Dendritic cell treated with granulocyte-macrophage colony-stimulating factor and Interleukin-4, amounts not matched to agents 40 ng/mL and 50 ng/mL, for 4 days (primary cell): ENCODE results near the gene ATF1.

Experiments
- H3K27ac Mint-ChIP-seq: one replicate; pipeline ENCODE4 v1.8.0; 2022; ENCODE audit warnings: mild to moderate bottlenecking, mixed read lengths
- H3K27me3 Mint-ChIP-seq: one replicate; pipeline ENCODE4 v1.8.0; 2022; ENCODE audit warnings: mild to moderate bottlenecking, mixed read lengths
- H3K36me3 Mint-ChIP-seq: one replicate; pipeline ENCODE4 v1.8.0; 2022; ENCODE audit warnings: low read depth, mixed read lengths
- H3K4me1 Mint-ChIP-seq: one replicate; pipeline ENCODE4 v1.8.0; 2022; ENCODE audit warnings: low read depth, mixed read lengths
- H3K4me3 Mint-ChIP-seq: one replicate; pipeline ENCODE4 v1.8.0; 2022; ENCODE audit warnings: mild to moderate bottlenecking, moderate library complexity, mixed read lengths
- H3K9me3 Mint-ChIP-seq: one replicate; pipeline ENCODE4 v1.8.0; 2022; ENCODE audit warnings: mixed read lengths
- intact Hi-C: fragments of 100-400 bp; cut with micrococcal nuclease; formaldehyde crosslinking; loops from one replicate; pipeline ENCODE4 v1.15.0; 2022

The ATF1 gene

DNA sequence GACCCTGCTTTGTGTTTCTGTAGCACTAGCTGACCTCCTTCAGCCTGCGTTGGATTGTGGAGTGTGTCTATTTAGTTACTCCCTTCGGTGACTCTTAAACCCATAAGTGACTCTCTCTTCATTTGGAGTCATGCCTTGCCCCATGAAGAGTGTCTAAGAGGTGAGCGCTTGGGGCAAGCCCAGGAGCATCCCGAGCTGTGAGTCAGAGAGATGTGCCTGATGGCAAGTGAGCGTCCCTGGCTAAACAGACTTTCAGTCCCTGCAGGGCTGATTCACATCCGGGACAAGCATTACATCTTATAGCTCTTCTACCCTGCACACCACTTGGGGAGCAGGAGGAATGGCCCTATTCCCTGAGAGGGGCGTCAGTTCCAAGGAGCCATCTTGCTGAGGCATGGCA is 24.3 kb upstream of the ATF1 start:
- Mint-ChIP-seq H3K27me3 (no peaks in the 10 kb centered on the region), H3K27ac (no peak overlapping the region), H3K9me3 (no peaks in the 10 kb centered on the region), H3K4me3 (no peak overlapping the region), H3K36me3 (peaks cover 100% of the 10 kb centered on the region), H3K4me1 (peaks cover 9% of the 10 kb centered on the region)
- intact Hi-C loops: loop anchor here (10.0 kb wide), 1 partner anchor 295 kb away; no protein-coding TSS in a partner anchor

DNA sequence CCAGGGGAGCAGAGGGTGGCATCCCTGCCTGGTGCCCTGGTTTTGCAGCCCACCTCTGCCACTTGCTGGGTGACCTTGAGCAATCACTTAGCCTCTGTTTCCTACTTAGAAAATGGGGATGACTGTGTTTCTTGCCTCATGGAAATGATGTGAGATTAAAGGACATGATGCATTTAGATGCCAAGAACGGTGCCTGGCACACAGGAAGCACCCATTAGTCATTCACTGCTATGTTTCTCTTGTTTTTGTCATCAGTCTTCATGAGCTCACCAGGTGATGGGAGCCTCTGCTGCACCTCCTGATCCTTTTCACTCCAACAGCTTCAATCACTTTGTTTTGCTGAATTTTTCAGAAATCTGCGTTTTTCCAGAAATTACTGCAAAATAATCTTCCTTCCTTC is 23.6 kb upstream of the ATF1 start:
- H3K9me3 Mint-ChIP-seq: no peaks in the 10 kb centered on the region
- no peak overlapping the region for H3K4me3 Mint-ChIP-seq
- no peak overlapping the region for H3K27ac Mint-ChIP-seq
- H3K4me1 Mint-ChIP-seq: peaks cover 10% of the 10 kb centered on the region
- peaks cover 97% of the 10 kb centered on the region for H3K36me3 Mint-ChIP-seq
- H3K27me3 Mint-ChIP-seq: no peaks in the 10 kb centered on the region
- intact Hi-C loops: no loop called here

DNA sequence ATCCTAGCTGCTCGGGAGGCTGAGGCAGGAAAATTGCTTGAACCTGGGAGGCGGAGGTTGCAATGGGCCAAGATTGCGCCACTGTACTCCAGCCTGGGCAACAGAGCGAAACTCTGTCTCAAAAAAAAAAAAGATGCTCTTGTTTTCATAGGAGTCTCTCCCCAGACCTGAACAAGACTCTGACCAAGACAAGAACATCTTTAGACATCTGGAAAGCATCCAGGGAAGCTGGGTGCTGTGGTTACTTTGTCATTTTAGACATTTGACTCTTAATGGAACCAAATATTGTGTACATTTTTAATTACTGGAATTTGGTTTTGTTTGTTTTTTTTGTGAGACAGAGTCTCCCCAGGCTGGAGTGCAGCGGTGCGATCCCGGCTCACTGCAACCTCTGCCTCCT is 21.1 kb upstream of the ATF1 start:
- Mint-ChIP-seq H3K27ac (no peak overlapping the region), H3K4me3 (no peak overlapping the region), H3K4me1 (peaks cover 10% of the 10 kb centered on the region), H3K9me3 (no peaks in the 10 kb centered on the region), H3K36me3 (peaks cover 97% of the 10 kb centered on the region), H3K27me3 (no peaks in the 10 kb centered on the region)
- intact Hi-C loops: no loop called here

DNA sequence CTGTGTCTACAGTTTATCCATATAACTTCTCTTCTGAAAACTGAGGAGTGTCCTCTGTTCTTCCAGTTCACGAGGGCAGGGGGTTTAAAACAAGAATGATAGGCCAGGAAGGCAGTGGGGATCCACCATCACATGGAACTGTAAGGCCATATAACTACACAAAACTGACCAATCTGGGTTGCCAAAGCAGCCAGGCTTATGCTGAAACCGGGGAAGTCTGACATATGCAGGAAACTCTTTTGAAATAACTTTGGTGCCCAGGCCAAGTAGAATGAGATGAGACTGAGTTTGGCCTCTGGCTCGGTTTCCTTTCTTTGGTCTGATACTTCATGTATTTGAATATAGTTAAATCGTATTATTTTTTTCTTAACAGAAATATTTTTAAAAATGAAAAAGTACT is 18.0 kb upstream of the ATF1 start:
- intact Hi-C loops: no loop called here
- Mint-ChIP-seq H3K27ac (no peak overlapping the region), H3K27me3 (no peaks in the 10 kb centered on the region), H3K36me3 (peaks cover 97% of the 10 kb centered on the region), H3K9me3 (no peaks in the 10 kb centered on the region), H3K4me3 (no peak overlapping the region), H3K4me1 (peaks cover 10% of the 10 kb centered on the region)

DNA sequence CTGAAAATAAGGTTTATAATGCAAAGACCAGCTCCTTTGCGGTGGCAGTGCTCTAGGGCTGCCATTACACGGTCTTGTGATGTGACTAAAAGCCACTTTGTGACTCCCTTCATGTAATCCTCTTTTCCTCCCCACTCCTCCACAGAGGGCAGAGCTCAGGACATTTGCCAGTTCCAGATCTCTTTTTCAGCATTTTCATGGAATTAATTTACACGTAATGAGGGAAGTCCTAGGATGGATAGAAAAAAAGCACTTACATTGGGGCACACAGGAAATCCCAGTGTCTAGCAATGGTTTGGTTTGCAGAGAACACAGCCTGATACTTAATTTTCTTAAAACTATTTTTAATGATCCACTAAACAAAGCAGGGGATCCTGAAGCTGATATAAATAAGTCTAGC is 17.5 kb upstream of the ATF1 start:
- intact Hi-C loops: no loop called here
- Mint-ChIP-seq H3K4me3 (no peak overlapping the region), H3K36me3 (peaks cover 97% of the 10 kb centered on the region), H3K4me1 (peaks cover 10% of the 10 kb centered on the region), H3K9me3 (no peaks in the 10 kb centered on the region), H3K27ac (no peak overlapping the region), H3K27me3 (no peaks in the 10 kb centered on the region)

DNA sequence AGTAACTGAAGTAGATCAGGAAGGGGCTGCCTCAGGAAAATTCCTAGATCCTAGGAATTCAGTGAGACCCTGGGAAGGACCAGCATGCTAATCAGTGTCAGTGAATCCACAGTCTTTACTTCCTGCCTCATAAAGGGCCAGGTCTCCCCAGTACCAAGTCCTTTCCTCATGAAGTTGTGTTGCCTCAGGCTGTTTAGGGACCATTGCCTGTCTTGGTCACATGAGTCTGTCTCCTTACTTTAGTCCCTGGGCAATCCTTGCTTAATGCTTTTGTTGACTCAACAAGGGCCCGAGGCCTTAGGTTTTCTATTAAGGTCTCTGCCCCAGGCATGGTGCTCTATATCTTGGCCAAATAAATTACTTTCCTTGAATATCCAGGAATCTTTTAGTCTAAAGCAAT is 16.1 kb upstream of the ATF1 start:
- intact Hi-C loops: no loop called here
- no peaks in the 10 kb centered on the region for H3K27me3 Mint-ChIP-seq
- H3K27ac Mint-ChIP-seq: no peak overlapping the region
- no peaks in the 10 kb centered on the region for H3K9me3 Mint-ChIP-seq
- no peak overlapping the region for H3K4me3 Mint-ChIP-seq
- H3K36me3 Mint-ChIP-seq: peaks cover 97% of the 10 kb centered on the region
- peaks cover 10% of the 10 kb centered on the region for H3K4me1 Mint-ChIP-seq

DNA sequence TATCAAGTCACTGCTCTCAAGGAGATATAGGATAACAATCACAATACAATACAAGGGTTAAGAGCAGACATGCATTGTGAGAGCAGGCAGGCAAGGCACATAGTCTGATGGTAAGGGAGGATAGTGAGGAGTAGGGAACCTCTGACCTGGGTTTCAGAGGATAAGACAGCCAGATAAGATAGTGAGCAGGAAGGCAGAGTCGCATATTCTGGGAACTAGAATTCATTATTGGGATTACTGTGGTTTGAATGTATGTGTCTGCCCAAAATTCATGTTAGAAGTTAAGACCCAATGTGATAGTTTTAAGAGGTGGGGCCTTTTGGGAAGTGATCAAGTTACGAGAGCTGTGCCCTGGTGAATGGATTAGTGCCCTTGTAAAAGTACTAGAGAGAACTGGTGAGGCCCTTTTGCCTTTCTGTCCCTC is 14.4 kb upstream of the ATF1 start:
- intact Hi-C loops: no loop called here
- no peak overlapping the region for H3K27ac Mint-ChIP-seq
- H3K36me3 Mint-ChIP-seq: peaks cover 84% of the 10 kb centered on the region
- peaks cover 2% of the 10 kb centered on the region for H3K4me1 Mint-ChIP-seq
- H3K9me3 Mint-ChIP-seq: no peaks in the 10 kb centered on the region
- H3K27me3 Mint-ChIP-seq: no peaks in the 10 kb centered on the region
- H3K4me3 Mint-ChIP-seq: no peak overlapping the region

DNA sequence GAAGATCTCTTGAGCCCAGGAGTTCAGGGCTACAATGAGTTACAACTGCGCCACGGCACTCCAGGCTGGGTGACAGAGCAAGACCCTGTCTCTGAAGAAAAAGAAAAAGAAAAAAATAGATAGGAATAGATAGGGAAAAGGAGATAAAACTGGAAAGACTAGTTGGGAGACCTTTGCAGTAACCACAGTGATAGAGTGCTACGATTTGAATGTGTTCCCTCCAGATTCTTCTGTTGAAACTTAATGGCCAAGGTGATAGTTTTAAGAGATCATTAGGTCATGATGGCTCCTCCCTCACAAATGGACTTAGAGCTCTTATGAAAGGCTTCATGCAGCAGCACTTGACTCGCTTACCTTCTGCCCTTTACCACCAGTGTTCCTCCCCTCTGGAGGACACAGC is 13.5 kb upstream of the ATF1 start:
- no peak overlapping the region for H3K4me3 Mint-ChIP-seq
- intact Hi-C loops: no loop called here
- H3K27me3 Mint-ChIP-seq: no peaks in the 10 kb centered on the region
- H3K4me1 Mint-ChIP-seq: no peaks in the 10 kb centered on the region
- peaks cover 78% of the 10 kb centered on the region for H3K36me3 Mint-ChIP-seq
- no peak overlapping the region for H3K27ac Mint-ChIP-seq
- H3K9me3 Mint-ChIP-seq: no peaks in the 10 kb centered on the region

DNA sequence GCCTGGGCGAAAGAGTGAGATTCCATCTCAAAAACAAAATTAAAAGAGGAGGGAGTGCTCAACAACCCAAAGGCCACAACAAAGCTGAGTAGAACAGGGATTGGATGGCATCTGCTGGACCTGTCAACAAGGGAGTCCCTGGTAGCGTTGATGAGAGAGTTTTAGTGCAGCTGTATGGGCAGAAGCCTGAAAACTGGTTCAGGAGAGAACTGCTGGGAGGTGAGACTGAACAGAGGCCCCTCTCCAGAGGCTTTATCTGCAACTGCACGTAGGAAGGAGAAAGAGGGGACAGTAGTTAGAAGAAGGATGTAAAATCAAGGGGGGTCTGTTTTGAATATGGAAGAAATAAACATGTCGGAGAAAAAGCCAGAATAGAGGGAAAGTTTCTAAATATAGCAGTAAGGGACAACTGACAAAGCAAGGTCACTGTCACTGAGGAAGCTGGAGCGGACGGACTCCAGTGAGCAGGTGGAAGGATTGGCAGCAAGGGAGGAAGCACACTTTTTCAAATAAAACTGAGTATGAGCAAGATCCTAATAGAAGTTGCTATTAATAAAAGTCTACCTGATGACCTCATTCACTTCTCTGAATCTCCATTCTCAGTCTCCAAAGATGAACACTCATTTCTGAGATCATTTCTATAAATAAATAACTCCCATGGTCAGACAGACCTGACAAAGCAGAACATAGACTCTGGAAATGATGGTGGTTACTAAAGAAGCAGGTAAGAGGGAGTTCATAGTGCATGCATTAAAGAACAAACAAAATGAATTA is 11.8 kb upstream of the ATF1 start:
- no peak overlapping the region for H3K4me3 Mint-ChIP-seq
- H3K27me3 Mint-ChIP-seq: no peaks in the 10 kb centered on the region
- H3K27ac Mint-ChIP-seq: no peak overlapping the region
- peaks cover 60% of the 10 kb centered on the region for H3K36me3 Mint-ChIP-seq
- H3K9me3 Mint-ChIP-seq: no peaks in the 10 kb centered on the region
- intact Hi-C loops: no loop called here
- no peaks in the 10 kb centered on the region for H3K4me1 Mint-ChIP-seq

DNA sequence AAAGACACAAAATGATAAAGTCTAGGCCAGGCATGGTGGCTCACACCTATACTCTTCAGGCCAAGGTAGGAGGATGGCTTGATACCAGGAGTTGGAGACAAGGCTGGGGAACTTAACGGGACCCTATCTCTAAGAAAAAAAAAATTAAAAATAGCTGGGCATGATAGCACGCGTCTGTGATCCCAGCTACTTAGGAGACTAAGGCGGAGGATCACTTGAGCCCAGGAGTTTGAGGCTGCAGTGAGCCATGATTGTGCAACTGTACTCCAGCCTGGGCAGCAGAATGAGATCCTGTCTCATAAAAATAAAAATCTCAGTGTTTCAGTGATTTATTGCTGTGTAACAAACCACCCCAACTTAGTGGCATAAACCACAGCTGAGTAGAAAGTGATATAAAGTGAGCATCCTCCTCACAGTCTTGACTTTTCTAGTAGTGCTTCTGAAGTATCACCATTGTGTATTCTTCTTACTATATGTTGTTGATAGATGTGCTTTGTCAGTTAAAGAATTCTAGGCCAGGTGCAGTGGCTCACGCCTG is 10.6 kb upstream of the ATF1 start:
- H3K27me3 Mint-ChIP-seq: no peaks in the 10 kb centered on the region
- no peak overlapping the region for H3K4me3 Mint-ChIP-seq
- H3K27ac Mint-ChIP-seq: no peak overlapping the region
- intact Hi-C loops: no loop called here
- H3K9me3 Mint-ChIP-seq: no peaks in the 10 kb centered on the region
- H3K4me1 Mint-ChIP-seq: no peaks in the 10 kb centered on the region
- H3K36me3 Mint-ChIP-seq: peaks cover 48% of the 10 kb centered on the region

DNA sequence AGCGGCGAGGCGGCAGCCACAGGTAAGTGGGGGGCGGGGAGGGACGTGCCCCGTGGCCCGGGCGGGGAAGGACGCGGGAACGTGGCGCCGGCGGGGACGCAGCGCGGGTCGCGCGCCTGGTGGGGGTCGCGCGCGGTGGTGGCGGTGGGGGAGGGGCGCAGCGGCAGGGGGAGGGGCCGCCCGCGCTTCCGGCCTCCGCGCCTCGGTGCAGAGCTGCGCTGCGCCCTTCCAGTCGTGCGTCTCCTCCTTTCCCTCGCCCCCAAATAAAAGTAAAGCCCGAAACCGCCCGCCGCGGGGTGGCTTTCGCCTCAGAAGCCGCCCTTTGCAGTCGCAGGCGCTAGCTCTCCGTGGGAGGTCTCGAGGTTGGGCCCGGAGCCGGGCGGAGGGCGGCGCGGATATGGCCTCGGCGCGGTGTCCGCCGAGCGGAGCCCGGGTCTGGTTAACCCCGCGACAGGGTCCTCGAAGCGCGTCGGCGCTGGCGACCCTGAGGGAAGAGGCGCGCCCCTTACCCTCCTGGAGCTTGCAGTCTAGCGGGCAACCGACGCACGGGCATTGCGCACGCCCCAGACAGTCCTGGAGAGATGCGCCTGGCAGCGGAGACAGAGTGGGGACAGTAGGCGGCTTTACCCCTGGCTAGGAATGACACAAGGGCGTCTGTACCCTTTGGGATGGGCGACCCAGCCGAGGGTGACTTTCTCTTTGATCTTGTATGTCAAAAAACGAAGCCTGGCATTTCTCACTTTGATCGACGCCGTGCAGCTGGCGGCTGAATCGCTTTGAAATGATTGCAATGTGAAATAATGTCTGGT is 589 bp downstream of the ATF1 start:
- intact Hi-C loops: loop anchor here (1.0 to 5.0 kb wide), 4 partner anchors 43 to 263 kb away; partner anchors contain the start of gene SLC11A2
- H3K27me3 Mint-ChIP-seq: no peaks in the 10 kb centered on the region
- peaks cover 16% of the 10 kb centered on the region for H3K36me3 Mint-ChIP-seq
- H3K9me3 Mint-ChIP-seq: no peaks in the 10 kb centered on the region
- peak overlapping the region; percentile 98 for H3K27ac Mint-ChIP-seq
- H3K4me1 Mint-ChIP-seq: peaks cover 51% of the 10 kb centered on the region
- H3K4me3 Mint-ChIP-seq: peak overlapping the region; percentile 95

DNA sequence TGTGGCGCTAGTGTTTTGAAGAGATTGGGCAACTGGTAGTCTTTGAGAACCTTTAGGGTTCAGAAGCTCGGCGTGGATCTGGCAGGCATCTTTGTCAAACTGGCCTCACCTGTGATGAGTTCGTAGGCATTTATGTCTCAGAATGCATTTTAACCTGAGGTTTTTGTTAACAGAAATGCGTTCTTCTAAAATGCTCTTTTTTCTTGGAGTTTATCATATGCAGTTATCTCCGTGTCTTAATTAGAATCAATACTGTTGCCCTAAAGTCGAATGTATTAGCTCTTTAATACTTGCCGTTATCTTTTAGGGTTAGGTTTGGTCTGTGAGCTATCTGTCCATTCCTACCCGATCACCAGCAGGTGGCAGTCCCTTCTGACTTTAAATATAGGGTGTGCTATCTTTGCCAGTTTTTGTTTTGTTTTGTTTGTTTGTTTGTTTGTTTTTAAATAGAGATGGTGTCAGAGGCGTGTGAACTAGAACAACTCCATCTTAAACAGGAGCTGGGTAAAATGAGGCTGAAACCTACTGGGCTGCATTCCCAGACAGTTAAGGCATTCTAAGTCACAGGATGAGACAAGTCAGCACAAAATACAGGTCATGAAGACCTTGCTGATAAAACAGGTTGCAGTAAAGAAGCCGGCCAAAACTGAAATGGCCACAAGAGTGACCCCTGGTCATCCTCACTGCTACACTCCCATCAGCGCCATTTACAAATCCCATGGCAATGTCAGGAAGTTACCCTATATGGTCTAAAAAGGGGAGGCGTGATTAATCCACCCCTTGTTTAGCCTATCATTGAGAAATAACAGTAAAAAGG is 1.4 kb downstream of the ATF1 start:
- Mint-ChIP-seq H3K4me1 (peaks cover 50% of the 10 kb centered on the region), H3K36me3 (peaks cover 16% of the 10 kb centered on the region), H3K4me3 (peak overlapping the region; percentile 95), H3K27ac (peak overlapping the region; percentile 98), H3K27me3 (no peaks in the 10 kb centered on the region), H3K9me3 (no peaks in the 10 kb centered on the region)
- intact Hi-C loops: loop anchor here (1.0 to 5.0 kb wide), 3 partner anchors 42 to 222 kb away; a partner anchor contains a TSS

DNA sequence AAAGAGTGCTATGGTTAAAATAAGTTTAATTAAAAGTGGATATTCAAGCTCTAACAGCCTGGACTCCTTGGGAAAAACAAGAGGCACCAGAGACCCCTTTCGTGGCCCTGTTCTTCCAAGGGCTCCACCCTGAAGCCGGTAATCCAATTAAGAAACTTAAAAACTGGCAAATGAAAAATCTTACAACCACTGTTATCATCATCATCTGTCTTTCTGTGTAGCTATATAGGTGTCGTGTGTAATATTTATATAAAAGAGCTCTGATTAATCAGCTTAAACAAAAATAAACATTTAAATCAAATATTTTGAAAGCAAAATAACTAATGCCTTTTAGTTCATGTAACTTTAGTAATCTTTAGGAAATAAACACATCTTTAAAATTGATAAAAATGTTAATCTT is 4.5 kb downstream of the ATF1 start:
- no peak overlapping the region for H3K27ac Mint-ChIP-seq

More for the DNA sequence above, 4.5 kb downstream of the ATF1 start:
- Mint-ChIP-seq H3K9me3 (no peaks in the 10 kb centered on the region), H3K36me3 (peaks cover 41% of the 10 kb centered on the region), H3K4me3 (no peak overlapping the region), H3K27me3 (no peaks in the 10 kb centered on the region), H3K4me1 (peaks cover 31% of the 10 kb centered on the region)
- intact Hi-C loops: loop anchor here (5.0 kb wide), 2 partner anchors 39 to 159 kb away; a partner anchor contains a TSS
